Measurements from ENCODE around the gene SPTB. TPM values are rescaled to one million over a fixed set of nuclear protein-coding genes. Genes with fewer than 3 reads are reported as not detected.

Gene SPTB
- total RNA-seq, 1 experiment from 2014 or later: 0.13 TPM

DNA sequence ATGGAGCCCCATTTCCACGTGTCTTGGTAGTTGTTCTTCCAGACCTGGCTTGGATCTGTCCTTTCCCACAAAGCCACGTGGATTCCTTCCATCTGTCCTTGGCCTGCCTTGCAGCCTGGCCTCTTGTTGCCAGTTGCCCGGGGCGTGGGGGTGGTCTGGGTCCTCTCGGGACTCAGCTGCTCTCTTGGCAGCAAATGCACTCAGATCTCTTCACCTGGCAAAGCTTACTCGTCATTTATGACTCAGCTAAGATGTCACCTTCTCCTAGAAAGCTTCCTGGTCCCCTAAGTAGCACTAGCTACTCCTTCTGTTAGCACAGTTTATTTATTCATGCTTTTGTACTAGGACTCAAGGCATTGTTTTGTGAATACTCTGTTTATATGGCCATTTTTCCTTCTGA is 161.8 kb downstream of the SPTB start:
- Histone ChIP-seq H3K4me3 (ENCODE audit: low read depth in 2 of 2, low read length in 2 of 2) (no peak overlapping the region), H3K4me1 (ENCODE audit: control insufficient read depth, insufficient read depth, low read length) (peaks cover 42% of the 10 kb centered on the region), H3K27me3 (ENCODE audit: control insufficient read depth, insufficient read depth, low read length) (no peaks in the 10 kb centered on the region), H3K27ac (ENCODE audit: low read length) (peak overlapping the region; percentile 55; the same call in 1 of the 2 replicates), H3K9me3 (ENCODE audit: control insufficient read depth, insufficient read depth, low read depth, low read length) (peaks cover 8% of the 10 kb centered on the region; the same call in 1 of the 2 replicates), H3K36me3 (ENCODE audit: control insufficient read depth, insufficient read depth, low read length) (no peaks in the 10 kb centered on the region)
- TF ChIP-seq TCF7L2 (IDR thresholded peaks at IDR 0.05; ENCODE audit: low read depth, low read length) (no peak), SIN3A (IDR thresholded peaks at IDR 0.05; ENCODE audit: borderline replicate concordance, insufficient read depth, low read depth, low read length) (no peak), POLR2AphosphoS5 (IDR thresholded peaks at IDR 0.05; ENCODE audit: low read depth, low read length) (no peak)
- TF ChIP-seq, protein P1, sequence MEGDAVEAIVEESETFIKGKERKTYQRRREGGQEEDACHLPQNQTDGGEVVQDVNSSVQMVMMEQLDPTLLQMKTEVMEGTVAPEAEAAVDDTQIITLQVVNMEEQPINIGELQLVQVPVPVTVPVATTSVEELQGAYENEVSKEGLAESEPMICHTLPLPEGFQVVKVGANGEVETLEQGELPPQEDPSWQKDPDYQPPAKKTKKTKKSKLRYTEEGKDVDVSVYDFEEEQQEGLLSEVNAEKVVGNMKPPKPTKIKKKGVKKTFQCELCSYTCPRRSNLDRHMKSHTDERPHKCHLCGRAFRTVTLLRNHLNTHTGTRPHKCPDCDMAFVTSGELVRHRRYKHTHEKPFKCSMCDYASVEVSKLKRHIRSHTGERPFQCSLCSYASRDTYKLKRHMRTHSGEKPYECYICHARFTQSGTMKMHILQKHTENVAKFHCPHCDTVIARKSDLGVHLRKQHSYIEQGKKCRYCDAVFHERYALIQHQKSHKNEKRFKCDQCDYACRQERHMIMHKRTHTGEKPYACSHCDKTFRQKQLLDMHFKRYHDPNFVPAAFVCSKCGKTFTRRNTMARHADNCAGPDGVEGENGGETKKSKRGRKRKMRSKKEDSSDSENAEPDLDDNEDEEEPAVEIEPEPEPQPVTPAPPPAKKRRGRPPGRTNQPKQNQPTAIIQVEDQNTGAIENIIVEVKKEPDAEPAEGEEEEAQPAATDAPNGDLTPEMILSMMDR (IDR thresholded peaks at IDR 0.05): no peak
- TF ChIP-seq, protein P2, sequence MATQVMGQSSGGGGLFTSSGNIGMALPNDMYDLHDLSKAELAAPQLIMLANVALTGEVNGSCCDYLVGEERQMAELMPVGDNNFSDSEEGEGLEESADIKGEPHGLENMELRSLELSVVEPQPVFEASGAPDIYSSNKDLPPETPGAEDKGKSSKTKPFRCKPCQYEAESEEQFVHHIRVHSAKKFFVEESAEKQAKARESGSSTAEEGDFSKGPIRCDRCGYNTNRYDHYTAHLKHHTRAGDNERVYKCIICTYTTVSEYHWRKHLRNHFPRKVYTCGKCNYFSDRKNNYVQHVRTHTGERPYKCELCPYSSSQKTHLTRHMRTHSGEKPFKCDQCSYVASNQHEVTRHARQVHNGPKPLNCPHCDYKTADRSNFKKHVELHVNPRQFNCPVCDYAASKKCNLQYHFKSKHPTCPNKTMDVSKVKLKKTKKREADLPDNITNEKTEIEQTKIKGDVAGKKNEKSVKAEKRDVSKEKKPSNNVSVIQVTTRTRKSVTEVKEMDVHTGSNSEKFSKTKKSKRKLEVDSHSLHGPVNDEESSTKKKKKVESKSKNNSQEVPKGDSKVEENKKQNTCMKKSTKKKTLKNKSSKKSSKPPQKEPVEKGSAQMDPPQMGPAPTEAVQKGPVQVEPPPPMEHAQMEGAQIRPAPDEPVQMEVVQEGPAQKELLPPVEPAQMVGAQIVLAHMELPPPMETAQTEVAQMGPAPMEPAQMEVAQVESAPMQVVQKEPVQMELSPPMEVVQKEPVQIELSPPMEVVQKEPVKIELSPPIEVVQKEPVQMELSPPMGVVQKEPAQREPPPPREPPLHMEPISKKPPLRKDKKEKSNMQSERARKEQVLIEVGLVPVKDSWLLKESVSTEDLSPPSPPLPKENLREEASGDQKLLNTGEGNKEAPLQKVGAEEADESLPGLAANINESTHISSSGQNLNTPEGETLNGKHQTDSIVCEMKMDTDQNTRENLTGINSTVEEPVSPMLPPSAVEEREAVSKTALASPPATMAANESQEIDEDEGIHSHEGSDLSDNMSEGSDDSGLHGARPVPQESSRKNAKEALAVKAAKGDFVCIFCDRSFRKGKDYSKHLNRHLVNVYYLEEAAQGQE (IDR thresholded peaks at IDR 0.05; ENCODE audit: insufficient read depth in 1 of 2, low read depth in 2 of 2, low read length in 1 of 2): no peak
- DNase-seq (ENCODE audit: low read depth, low spot score) (no peak), ATAC-seq (no peak)
- intact Hi-C loops (cut with micrococcal nuclease; ENCODE audit: unreplicated experiment) (no loop called here), in situ Hi-C loops (cut with HindIII; ENCODE audit: low pct_unique_long_range_greater_than_20kb, low sequenced_read_pairs) (no loop called here)
- CTCF ChIA-PET: no interaction called here
- POLR2A ChIA-PET: no interaction called here
- no TSS peak for BruUV-seq (replicated peaks)

DNA sequence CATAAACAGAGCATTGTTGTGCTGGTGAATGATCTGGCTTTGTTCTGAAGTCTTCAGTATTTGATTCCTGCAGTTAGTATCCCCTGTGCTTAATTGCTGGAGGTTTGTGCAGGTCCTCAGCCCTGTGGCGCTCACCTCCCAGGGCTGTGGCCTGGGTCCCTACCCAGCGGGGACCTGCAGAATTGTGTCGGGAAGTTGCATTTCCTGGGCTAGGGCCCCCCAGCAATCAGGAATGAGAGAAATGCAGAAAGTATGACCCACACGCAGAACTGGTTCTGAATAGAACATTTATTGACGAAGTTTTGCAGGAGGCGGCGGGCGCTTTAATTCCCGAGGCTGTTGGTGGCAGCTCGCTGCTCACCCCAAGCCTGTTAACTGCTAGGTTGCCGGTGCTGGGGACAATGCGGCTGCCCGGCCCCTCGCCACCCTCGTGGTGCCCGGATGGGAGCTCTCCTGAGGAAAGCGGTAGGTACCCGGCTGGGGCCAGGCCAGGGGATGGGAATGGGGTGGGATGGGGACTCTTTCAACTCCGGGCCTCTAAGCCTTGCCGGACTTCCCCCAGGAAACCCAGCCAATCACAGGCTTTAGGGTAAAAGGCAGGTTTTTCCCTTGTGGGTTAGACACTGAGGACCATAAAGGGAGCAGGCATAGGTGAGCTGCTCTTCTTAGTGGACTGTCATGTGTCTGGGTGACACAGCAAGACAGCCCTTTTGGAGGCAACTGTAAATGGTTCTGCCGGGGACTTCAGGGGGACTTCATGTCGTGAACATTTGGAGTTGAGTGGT is 163.9 kb downstream of the SPTB start:
- intact Hi-C loops (cut with micrococcal nuclease; ENCODE audit: unreplicated experiment): no loop called here
- DNase-seq (ENCODE audit: low read depth, low spot score) (no peak), ATAC-seq (peak; percentile 73)
- H3K9me3 ChIP-seq (ENCODE audit: control insufficient read depth, insufficient read depth, low read depth, low read length): peaks cover 15% of the 10 kb centered on the region; the same call in 1 of the 2 replicates
- CTCF ChIA-PET: no interaction called here
- no peaks in the 10 kb centered on the region for H3K27me3 ChIP-seq (ENCODE audit: control insufficient read depth, insufficient read depth, low read length)
- H3K4me1 ChIP-seq (ENCODE audit: control insufficient read depth, insufficient read depth, low read length): peaks cover 36% of the 10 kb centered on the region
- H3K36me3 ChIP-seq (ENCODE audit: control insufficient read depth, insufficient read depth, low read length): no peaks in the 10 kb centered on the region
- peak overlapping the region; percentile 46 for H3K27ac ChIP-seq (ENCODE audit: low read length)
- TF ChIP-seq TCF7L2 (IDR thresholded peaks at IDR 0.05; ENCODE audit: low read depth, low read length) (no peak), POLR2AphosphoS5 (IDR thresholded peaks at IDR 0.05; ENCODE audit: low read depth, low read length) (no peak), SIN3A (IDR thresholded peaks at IDR 0.05; ENCODE audit: borderline replicate concordance, insufficient read depth, low read depth, low read length) (no peak)
- TF ChIP-seq, protein P1 (IDR thresholded peaks at IDR 0.05): no peak
- TF ChIP-seq, protein P2 (IDR thresholded peaks at IDR 0.05; ENCODE audit: insufficient read depth in 1 of 2, low read depth in 2 of 2, low read length in 1 of 2): no peak
- POLR2A ChIA-PET: no interaction called here
- in situ Hi-C loops (cut with HindIII; ENCODE audit: low pct_unique_long_range_greater_than_20kb, low sequenced_read_pairs): no loop called here
- H3K4me3 ChIP-seq (ENCODE audit: low read depth in 2 of 2, low read length in 2 of 2): peak overlapping the region in 1 of 2 experiments; percentile 32; a peak in 2 of 4 replicates
- BruUV-seq (replicated peaks): no TSS peak
